GM19025 (cell line): Measurements from ENCODE around the gene TNFSF13B.

ENCODE experiments used
- ATAC-seq: cut with Tn5 transposase; IDR thresholded peaks from one replicate; pipeline ENCODE4 v1.9.1; 2021; ENCODE audit warnings: mild to moderate bottlenecking, low read depth, moderate library complexity; ENCODE audit not compliant: unreplicated experiment

The TNFSF13B gene

DNA sequence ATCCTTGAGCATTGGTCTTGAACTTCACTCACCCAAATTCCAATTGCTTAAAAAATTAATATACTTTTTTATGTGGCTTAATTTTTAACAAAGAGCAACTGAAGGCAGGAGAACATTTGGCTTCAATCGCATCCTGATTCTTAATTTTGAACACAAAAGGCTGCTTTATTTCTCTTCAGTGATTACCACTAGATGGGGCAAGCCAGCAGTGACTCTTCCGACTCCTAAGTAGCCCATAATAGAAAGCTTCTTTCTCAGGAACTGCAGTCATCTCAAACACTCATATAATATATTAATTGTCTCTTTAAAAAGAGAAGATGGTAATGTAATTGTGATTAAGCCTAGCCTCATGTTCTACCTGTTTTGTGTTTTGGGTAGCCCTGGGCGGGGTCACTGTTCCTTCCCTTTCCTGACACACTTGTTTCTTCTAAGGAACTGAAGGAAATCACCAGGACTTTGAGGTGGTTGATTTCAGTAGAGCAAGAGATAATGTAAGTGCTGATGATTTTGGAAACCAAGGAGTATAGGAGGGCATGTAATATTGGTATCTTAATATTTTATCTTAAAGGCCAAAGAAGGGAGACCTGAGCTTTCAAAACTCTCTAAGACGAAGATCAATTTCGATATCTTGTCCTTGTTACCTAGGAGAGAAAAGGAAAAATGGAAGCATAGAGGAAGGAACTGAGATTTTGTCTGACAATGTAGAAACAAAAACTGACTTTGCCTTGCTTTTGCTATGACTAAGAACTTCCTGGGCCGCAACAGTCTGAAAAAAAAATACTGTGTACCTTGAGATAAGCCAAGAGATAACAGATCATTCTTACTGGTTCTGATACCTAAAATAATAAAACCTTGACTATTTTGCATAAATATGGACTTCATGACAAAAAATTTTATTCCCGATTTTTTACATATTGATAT lies 73.1 kb downstream of the TNFSF13B start:
- no peak for ATAC-seq

DNA sequence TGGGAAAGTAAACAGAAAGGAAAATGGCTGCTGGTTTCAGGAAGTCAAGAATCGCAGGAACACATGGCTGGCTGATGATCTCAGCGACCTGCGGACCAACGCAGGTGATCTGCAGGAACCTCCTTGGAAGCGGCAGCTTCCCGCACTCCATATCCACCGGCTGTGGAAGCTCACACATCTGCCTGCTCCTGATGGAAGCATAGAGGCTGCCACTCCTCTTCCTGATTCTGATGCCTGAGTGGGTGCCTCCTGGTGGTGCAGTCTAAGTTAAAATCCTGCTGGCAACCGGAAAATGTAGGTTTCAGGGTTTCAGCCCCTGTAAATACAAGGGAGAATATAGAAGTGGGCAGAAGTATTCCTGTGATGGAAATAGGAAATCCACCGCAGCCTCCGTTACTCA lies 75.5 kb downstream of the TNFSF13B start:
- ATAC-seq = no peak

DNA sequence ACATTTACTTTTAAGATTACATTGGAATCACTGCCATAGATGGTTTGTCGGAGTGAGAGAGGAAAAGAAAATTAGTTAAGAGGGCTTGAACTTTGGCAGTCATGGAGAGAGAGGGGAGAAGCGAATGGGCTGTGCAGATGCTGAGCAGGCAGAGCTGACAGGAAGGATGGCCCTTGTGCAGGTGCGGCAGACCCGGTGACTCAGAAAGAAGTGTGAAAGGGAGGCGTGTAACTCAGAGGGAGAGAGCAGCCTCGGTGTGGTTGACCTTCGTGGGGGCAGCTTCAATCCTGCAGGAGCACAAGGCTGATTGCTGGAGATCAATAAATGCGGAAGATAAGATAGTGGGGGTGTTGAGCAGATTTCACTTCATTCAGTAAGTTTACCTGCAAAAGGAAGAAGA lies 76.9 kb downstream of the TNFSF13B start:
- ATAC-seq = no peak

DNA sequence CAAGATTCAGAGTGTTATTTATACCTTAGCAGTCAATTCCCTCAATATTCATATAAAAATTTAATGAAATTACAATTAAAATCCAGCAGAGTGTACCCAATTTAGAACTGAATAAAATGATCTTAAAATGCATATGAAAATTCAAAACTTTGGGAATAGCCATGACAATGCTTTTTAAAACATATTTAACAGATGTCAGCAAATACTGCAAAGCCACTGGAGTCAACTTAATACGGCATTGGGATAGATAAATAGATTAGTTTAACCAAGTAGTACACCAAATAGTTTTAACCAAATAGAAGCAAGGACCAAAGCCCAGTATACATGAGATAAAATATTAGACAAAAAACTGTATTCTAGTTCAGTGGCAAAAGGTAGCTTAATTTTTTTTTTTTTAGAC lies 79.8 kb downstream of the TNFSF13B start:
- ATAC-seq = no peak

DNA sequence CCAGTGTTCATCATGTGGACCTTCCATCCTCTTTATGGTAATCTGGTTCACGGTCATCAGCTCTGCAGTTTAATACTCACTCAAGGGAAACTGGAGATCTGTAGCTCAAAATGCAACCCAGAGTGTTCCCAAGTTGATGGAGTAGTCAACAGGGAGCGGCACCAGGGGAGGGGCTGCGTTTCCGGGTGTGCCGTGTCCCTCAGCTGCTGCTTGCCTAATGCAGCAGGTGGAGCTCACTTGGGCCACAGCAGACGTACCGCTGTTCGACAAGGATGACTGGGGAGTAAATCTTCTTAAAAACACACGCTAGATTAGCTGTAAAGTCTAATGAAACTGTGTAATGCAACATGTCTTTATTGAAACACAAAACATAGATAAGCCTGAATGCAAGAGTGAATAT lies 81.1 kb downstream of the TNFSF13B start:
- no peak for ATAC-seq

DNA sequence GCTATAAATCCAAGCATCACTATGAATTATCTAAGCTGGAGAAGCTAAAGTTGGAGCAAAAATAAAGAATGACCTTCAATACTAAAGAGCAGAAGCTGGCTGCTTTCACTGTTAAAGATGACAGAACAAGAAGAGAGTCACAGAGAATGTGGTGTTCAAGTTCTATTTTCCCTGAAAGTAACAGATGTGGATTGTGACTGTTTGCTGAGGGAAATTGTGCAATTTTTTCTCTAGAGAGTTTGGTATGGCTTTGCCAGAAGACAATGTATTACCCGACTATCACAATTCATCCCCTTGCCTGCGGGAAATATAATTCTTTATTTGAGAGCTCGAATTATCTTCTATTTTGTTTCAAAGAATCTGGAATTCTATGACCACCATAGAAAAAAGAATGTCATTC lies 83.1 kb downstream of the TNFSF13B start:
- ATAC-seq = no peak

DNA sequence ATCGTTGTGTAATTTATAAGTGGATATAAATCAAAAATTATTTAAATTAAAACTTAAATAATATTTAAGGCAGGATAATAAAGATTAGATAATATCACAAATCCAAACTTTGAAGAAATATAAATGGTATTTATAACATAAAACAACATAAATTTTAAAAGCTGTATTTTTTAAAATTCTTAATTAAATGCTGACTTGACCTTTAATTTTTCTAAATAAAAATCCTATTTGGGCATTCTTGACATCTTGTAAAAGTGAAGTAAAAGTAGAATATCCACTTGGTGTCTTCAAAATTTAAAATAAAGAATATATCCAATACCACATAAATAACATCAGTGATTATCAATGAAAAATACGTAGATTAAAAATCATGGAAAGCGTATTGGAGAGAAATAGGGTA lies 87.7 kb downstream of the TNFSF13B start:
- ATAC-seq = no peak
